ENCODE results near the gene GPS1. TPM values are rescaled to one million over a fixed set of nuclear protein-coding genes. Genes with fewer than 3 reads are reported as not detected.

GPS1 gene
- total RNA-seq, 4 donors from 2014 or later = 62.8 to 76.9 (median 69.5) TPM

DNA sequence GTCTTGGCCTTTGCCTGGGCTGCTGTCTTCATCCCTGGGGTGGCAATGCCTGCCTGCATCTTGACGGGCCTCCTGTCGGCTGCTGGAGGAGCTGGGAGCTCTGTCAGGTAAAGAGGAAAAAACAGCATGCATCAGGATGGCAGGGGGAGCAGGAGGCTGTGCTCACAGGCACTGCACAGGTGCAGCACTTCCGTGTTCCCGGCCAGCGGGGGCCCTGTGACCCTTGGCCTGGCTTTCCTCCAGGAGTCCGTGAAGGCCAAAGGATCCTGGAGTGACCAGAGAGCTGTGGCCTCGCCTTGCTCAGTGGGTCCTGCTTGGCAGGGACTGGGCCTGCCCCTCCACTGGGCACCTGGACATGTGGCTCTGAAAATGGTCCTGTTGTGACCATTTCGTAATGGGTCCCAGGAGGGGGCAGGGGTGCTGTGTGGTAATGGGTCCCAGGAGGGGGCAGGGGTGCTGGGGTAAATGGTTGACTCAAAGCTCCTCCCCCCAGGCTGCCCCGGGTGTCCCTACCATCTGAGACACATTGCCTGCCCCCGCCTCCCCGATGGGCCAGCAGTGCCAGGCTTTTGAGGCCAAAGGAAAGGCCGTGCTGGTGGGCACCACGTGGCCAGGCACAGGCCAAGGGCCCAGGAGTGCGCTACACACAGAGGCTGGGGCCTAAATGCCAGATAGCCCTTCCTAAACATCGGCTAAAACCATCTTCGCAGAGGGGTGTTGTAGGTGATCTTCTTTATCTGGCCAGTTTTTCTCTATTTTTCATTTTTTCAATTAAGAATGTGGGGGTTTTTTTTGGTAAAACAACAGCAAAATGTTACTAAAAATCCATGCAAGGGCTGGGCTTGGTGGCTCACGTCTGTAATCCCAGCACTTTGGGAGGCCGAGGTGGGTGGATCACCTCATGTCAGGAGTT, 50.3 kb downstream of the GPS1 start:
- 78 to 80% methylated on average over 9 to 10 of the region's 18 CpGs for WGBS, 2 donors
- H3K27me3 ChIP-seq = no peaks in the 10 kb centered on the region
- no peaks in the 10 kb centered on the region for H3K36me3 ChIP-seq
- no peak for DNase-seq
- peaks cover 58 to 82% (median 64%) of the 10 kb centered on the region in 3 donors for H3K4me1 ChIP-seq
- no peak overlapping the region for H3K4me3 ChIP-seq
- no peak for TF ChIP-seq POLR2A (IDR thresholded peaks at IDR 0.05)
- TF ChIP-seq, protein P1, sequence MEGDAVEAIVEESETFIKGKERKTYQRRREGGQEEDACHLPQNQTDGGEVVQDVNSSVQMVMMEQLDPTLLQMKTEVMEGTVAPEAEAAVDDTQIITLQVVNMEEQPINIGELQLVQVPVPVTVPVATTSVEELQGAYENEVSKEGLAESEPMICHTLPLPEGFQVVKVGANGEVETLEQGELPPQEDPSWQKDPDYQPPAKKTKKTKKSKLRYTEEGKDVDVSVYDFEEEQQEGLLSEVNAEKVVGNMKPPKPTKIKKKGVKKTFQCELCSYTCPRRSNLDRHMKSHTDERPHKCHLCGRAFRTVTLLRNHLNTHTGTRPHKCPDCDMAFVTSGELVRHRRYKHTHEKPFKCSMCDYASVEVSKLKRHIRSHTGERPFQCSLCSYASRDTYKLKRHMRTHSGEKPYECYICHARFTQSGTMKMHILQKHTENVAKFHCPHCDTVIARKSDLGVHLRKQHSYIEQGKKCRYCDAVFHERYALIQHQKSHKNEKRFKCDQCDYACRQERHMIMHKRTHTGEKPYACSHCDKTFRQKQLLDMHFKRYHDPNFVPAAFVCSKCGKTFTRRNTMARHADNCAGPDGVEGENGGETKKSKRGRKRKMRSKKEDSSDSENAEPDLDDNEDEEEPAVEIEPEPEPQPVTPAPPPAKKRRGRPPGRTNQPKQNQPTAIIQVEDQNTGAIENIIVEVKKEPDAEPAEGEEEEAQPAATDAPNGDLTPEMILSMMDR (IDR thresholded peaks at IDR 0.05) = no peak
- intact Hi-C loops (cut with DNase I) = no loop called here
- no peaks in the 10 kb centered on the region for H3K9me3 ChIP-seq
- H3K27ac ChIP-seq = peak overlapping the region in 1 of 4 donors; percentile 99

DNA sequence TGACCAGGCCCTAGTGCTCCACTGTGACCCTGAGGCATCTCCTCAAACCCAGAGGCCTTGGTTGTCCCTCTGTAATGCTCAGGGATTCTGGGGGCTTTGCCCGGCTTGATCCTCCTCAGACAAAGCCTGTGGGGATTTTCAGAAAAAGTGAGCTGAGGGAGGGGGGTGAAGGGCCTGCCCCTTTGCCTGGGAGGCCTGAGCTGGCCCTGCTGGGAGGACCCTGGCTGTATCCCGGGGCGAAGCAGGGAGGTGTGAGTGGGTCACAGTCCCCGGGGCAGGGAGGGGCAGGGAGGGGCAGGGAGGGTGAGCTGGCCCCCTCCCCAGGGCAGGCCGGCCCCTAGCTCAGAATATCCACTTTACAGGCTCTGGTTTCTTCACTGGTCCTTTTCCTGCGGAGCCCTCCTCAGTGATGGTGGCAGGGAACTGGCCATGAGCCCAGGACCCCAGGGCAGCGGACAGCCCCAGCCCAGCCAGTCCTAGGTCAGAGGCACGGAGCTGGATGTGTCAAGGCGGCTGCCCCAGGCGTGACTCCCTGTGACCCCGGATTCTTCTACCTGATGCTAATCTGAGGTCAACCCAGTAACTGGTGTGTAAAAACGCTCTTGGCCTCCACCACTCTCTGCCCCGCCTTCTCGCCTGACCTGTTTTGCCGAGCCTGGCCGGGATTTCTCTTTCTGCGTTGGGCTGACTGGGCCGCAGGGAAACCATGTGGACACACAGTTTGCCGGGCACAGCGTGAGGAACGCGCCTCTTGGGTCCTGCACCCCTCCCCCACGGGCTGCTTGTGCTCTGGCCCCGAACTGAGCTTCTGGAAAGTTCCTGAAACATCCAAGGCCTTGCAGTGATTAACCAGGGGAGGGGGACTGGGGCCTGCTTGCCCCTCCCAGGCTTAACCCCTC, 52.1 kb downstream of the GPS1 start:
- Histone ChIP-seq H3K27ac (peak overlapping the region; percentile 76 to 91 (median 86)), H3K4me1 (peaks cover 59 to 91% (median 64%) of the 10 kb centered on the region in 3 donors), H3K9me3 (no peaks in the 10 kb centered on the region), H3K36me3 (no peaks in the 10 kb centered on the region), H3K4me3 (no peak overlapping the region), H3K27me3 (no peaks in the 10 kb centered on the region)
- intact Hi-C loops (cut with DNase I) = no loop called here
- TF ChIP-seq, protein P1 (IDR thresholded peaks at IDR 0.05) = no peak
- peak in 1 of 4 donors; percentile 8 for TF ChIP-seq POLR2A (IDR thresholded peaks at IDR 0.05)
- no peak for DNase-seq
- WGBS, 2 donors = 5 to 30% methylated on average over 2 to 4 of the region's 24 CpGs

DNA sequence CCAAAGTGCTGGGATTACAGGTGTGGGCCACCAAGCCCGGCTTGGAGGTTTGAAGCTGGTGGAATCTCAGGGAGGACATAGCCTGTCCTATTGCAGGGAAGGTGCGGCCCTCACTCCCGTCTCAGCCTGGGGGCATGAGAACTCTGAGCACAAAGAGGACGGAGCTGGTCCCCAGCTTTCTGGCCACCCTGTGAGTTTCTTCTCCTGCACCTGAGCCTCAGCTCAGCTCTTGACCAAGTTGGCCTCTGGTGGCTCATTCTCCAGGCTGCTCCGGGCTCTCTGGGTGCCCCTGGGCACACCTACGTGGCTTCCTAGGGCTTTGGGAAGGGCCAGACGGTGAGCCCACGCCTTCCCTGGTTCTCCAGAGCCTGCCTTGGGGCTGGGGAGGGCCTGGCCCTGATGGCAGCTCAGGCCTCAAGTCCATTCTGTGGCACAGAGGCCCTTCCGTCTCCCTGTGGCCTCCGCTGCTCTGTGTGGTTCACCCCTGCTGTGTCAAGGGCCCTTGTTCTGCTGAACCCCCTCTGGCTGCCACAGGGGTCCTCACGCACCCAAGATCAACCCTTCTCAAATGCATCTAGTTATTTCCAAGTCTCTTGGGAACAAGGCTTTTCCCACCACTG, 53.2 kb downstream of the GPS1 start:
- intact Hi-C loops (cut with DNase I) = no loop called here
- no peak for TF ChIP-seq POLR2A (IDR thresholded peaks at IDR 0.05)
- TF ChIP-seq, protein P1 (IDR thresholded peaks at IDR 0.05) = no peak
- Histone ChIP-seq H3K36me3 (no peaks in the 10 kb centered on the region), H3K4me1 (peaks cover 49 to 91% (median 55%) of the 10 kb centered on the region in 3 donors), H3K27ac (peak overlapping the region in 3 of 4 donors; percentile 86 to 91 (median 86)), H3K4me3 (no peak overlapping the region), H3K27me3 (no peaks in the 10 kb centered on the region), H3K9me3 (no peaks in the 10 kb centered on the region)
- DNase-seq = no peak
- 73 to 86% methylated on average over 8 of the region's 11 CpGs for WGBS, 2 donors

DNA sequence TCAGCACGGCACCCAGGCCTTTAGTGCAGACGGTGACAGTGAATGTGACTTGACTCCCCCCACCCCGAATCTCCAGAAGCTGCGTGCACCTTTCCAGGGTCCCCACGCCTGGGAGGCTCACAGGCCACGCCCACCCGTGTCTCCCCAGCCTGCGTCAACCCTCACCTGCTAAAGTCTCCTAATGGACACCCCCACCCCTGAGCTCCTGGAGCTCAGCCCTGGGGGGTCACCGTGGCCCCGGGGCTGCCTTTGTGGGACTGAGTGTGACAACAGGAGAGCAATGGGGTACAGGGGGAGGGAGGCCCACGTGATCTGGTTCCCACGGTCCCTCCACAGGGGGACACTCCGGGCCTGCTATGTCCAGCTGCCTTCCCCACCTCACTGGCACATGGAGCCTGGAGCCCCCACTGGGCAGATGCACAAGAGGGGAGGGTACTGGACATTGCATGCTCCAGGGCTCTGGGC, 53.8 kb downstream of the GPS1 start:
- Histone ChIP-seq H3K9me3 (no peaks in the 10 kb centered on the region), H3K36me3 (no peaks in the 10 kb centered on the region), H3K4me3 (peak overlapping the region in 3 of 4 donors; percentile 26 to 51 (median 34)), H3K27me3 (no peaks in the 10 kb centered on the region), H3K4me1 (peaks cover 43 to 88% (median 50%) of the 10 kb centered on the region in 3 donors), H3K27ac (peak overlapping the region; percentile 71 to 91 (median 86))
- no peak for DNase-seq
- intact Hi-C loops (cut with DNase I) = no loop called here
- 80 to 100% methylated on average over 4 to 7 of the region's 13 CpGs for WGBS, 2 donors
- TF ChIP-seq, protein P1 (IDR thresholded peaks at IDR 0.05) = no peak
- TF ChIP-seq POLR2A (IDR thresholded peaks at IDR 0.05) = no peak

All from esophagus squamous epithelium (tissue), 5 donors.